WTC11 (cell line): ENCODE measurements around the gene TMPRSS13. TPM values are rescaled to one million over a fixed set of nuclear protein-coding genes. Genes with fewer than 3 reads are reported as not detected.

ENCODE experiments used
- ATAC-seq: fragments of 200-7000 bp; cut with Tn5 transposase; 2 replicates; pipeline ENCODE4 v1.10.0; 2021; ENCODE audit warnings: mild to moderate bottlenecking, moderate library complexity
- CTCF ChIA-PET: fragments of 300-600 bp; sonication (Branson Sonifier 250); formaldehyde crosslinking; loops from one replicate; lab custom pipeline; 2021; ENCODE audit warnings: antibody characterized with exemption; lab: Charles Lee
- POLR2A ChIA-PET: fragments of 350-600 bp; sonication (Branson Sonifier 250); formaldehyde crosslinking; loops from one replicate; lab custom pipeline; 2021; ENCODE audit warnings: antibody characterized with exemption; lab: Charles Lee
- DNase-seq: peaks from one replicate; pipeline ENCODE4 v3.0.0; 2021; ENCODE audit warnings: low spot score
- H3K27ac Mint-ChIP-seq: 2 replicates; pipeline ENCODE4 v1.8.0; 2021; ENCODE audit warnings: mixed read lengths
- H3K27me3 Mint-ChIP-seq: 2 replicates; pipeline ENCODE4 v1.8.0; 2021; ENCODE audit warnings: low read depth, mild to moderate bottlenecking, moderate library complexity, mixed read lengths
- H3K36me3 Mint-ChIP-seq: 2 replicates; pipeline ENCODE4 v1.8.0; 2021; ENCODE audit warnings: mixed read lengths
- H3K4me1 Mint-ChIP-seq: 2 replicates; pipeline ENCODE4 v1.8.0; 2022; ENCODE audit warnings: mixed read lengths
- H3K4me3 Mint-ChIP-seq: 2 replicates; pipeline ENCODE4 v1.8.0; 2021; ENCODE audit warnings: mild to moderate bottlenecking, moderate library complexity, mixed read lengths
- H3K9me3 Mint-ChIP-seq: 2 replicates; pipeline ENCODE4 v1.8.0; 2021; ENCODE audit warnings: mixed read lengths
- ARID4B ChIP-seq: sonication (generic); formaldehyde crosslinking; IDR thresholded peaks from 2 replicates; pipeline ENCODE4 v1.8.0; 2023; ENCODE audit warnings: missing genetic modification reagents, mild to moderate bottlenecking, borderline replicate concordance
- ATF1 ChIP-seq: sonication (generic); formaldehyde crosslinking; IDR thresholded peaks from 2 replicates; pipeline ENCODE4 v1.8.1; 2023; ENCODE audit warnings: mild to moderate bottlenecking, moderate library complexity, missing genetic modification reagents
- ATF2 ChIP-seq: sonication (generic); formaldehyde crosslinking; IDR thresholded peaks from 2 replicates; pipeline ENCODE4 v1.8.1; 2022; ENCODE audit warnings: low read depth, missing genetic modification reagents, borderline replicate concordance
- ATF3 ChIP-seq: sonication (generic); formaldehyde crosslinking; conservative IDR thresholded peaks from 2 replicates; pipeline ENCODE4 v1.8.1; 2022; ENCODE audit warnings: mild to moderate bottlenecking, missing genetic modification reagents
- EMX1 ChIP-seq: fragments of 250-450 bp; sonication (Bioruptor Pico); IDR thresholded peaks from 2 replicates; pipeline ENCODE4 v1.8.0; 2021; ENCODE audit warnings: mild to moderate bottlenecking
- IRF2 ChIP-seq: sonication (generic); formaldehyde crosslinking; IDR thresholded peaks from 2 replicates; pipeline ENCODE4 v1.8.0; 2022; ENCODE audit warnings: low read depth, missing genetic modification reagents, borderline replicate concordance
- JUN ChIP-seq: sonication (generic); formaldehyde crosslinking; IDR thresholded peaks from 2 replicates; pipeline ENCODE4 v1.8.0; 2023; ENCODE audit warnings: mild to moderate bottlenecking, missing genetic modification reagents
- MYBL2 ChIP-seq: sonication (generic); formaldehyde crosslinking; IDR thresholded peaks from 2 replicates; pipeline ENCODE4 v1.8.1; 2023; ENCODE audit warnings: mild to moderate bottlenecking, moderate library complexity, missing genetic modification reagents
- NFYB ChIP-seq: sonication (generic); formaldehyde crosslinking; conservative IDR thresholded peaks from 2 replicates; pipeline ENCODE4 v1.8.0; 2022; ENCODE audit warnings: low read depth, missing genetic modification reagents
- NR2C2 ChIP-seq: sonication (generic); formaldehyde crosslinking; IDR thresholded peaks from 2 replicates; pipeline ENCODE4 v1.8.0; 2022; ENCODE audit warnings: mild to moderate bottlenecking, missing genetic modification reagents
- PREB ChIP-seq: sonication (generic); formaldehyde crosslinking; IDR thresholded peaks from 2 replicates; pipeline ENCODE4 v1.8.1; 2022; ENCODE audit warnings: mild to moderate bottlenecking, missing genetic modification reagents, moderate library complexity, borderline replicate concordance
- TEAD1 ChIP-seq: sonication (generic); formaldehyde crosslinking; IDR thresholded peaks from 2 replicates; pipeline ENCODE4 v1.8.0; 2022; ENCODE audit warnings: mild to moderate bottlenecking, missing genetic modification reagents
- ZBTB21 ChIP-seq: sonication (generic); formaldehyde crosslinking; IDR thresholded peaks from 2 replicates; pipeline ENCODE4 v1.8.1; 2023; ENCODE audit warnings: mild to moderate bottlenecking, missing genetic modification reagents, borderline replicate concordance
- ZNF121 ChIP-seq: sonication (generic); formaldehyde crosslinking; IDR thresholded peaks from 2 replicates; pipeline ENCODE4 v1.8.0; 2023; ENCODE audit warnings: missing genetic modification reagents
- ZNF138 ChIP-seq: sonication (generic); formaldehyde crosslinking; conservative IDR thresholded peaks from 2 replicates; pipeline ENCODE4 v1.8.1; 2022; ENCODE audit warnings: mild to moderate bottlenecking, moderate library complexity, missing genetic modification reagents
- ZNF263 ChIP-seq: sonication (generic); formaldehyde crosslinking; IDR thresholded peaks from 2 replicates; pipeline ENCODE4 v1.8.1; 2022; ENCODE audit warnings: low read depth, mild to moderate bottlenecking, moderate library complexity, missing genetic modification reagents
- ZNF532 ChIP-seq: fragments of 250-450 bp; sonication (Bioruptor Pico); IDR thresholded peaks from 2 replicates; pipeline ENCODE4 v1.9.0; 2021; ENCODE audit warnings: mild to moderate bottlenecking, borderline replicate concordance
- ZSCAN18 ChIP-seq: fragments of 250-450 bp; sonication (Bioruptor Pico); IDR thresholded peaks from 2 replicates; pipeline ENCODE4 v2.1.2; 2022; ENCODE audit warnings: mild to moderate bottlenecking, moderate library complexity
- total RNA-seq: library from RNA; stranded (reverse); gene quantifications from 3 replicates; pipeline ENCODE4 v1.2.3, GENCODE V29; 2021
- TF ChIP-seq, protein P1 (sequence below): sonication (generic); formaldehyde crosslinking; IDR thresholded peaks from 2 replicates; pipeline ENCODE4 v1.8.1; 2023; ENCODE audit warnings: mild to moderate bottlenecking, missing genetic modification reagents, moderate library complexity

Gene TMPRSS13
- total RNA-seq, 1 experiment from 2014 or later = 0.63 TPM

GRCh38 chr11:117915672-117916235, 13.4 kb downstream of the TMPRSS13 start:
- Mint-ChIP-seq H3K27me3 (no peaks in the 10 kb centered on the region; the same call in 1 of the 2 replicates), H3K4me3 (no peak overlapping the region), H3K4me1 (peaks cover 6% of the 10 kb centered on the region), H3K36me3 (no peaks in the 10 kb centered on the region), H3K9me3 (no peaks in the 10 kb centered on the region), H3K27ac (no peak overlapping the region)
- ATAC-seq = no peak
- no peak for TF ChIP-seq PREB (CRISPR knock-in tag)
- TF ChIP-seq ZNF138 = no peak
- no peak for TF ChIP-seq IRF2 (CRISPR knock-in tag)
- no peak for TF ChIP-seq ZNF532 (CRISPR knock-in tag)
- no peak for TF ChIP-seq EMX1 (CRISPR knock-in tag)
- no peak for TF ChIP-seq ZNF263
- no peak for TF ChIP-seq NFYB (CRISPR knock-in tag)
- TF ChIP-seq TEAD1 (CRISPR knock-in tag) = no peak
- no peak for TF ChIP-seq ZNF121 (CRISPR knock-in tag)
- TF ChIP-seq JUN (CRISPR knock-in tag) = no peak
- TF ChIP-seq ATF1 (CRISPR knock-in tag) = no peak
- no peak for TF ChIP-seq ATF3
- TF ChIP-seq ATF2 (CRISPR knock-in tag) = no peak
- no peak for TF ChIP-seq ZBTB21 (CRISPR knock-in tag)
- TF ChIP-seq NR2C2 (CRISPR knock-in tag) = no peak
- no peak for TF ChIP-seq ARID4B (CRISPR knock-in tag)
- no peak for TF ChIP-seq ZSCAN18
- TF ChIP-seq, protein P1, sequence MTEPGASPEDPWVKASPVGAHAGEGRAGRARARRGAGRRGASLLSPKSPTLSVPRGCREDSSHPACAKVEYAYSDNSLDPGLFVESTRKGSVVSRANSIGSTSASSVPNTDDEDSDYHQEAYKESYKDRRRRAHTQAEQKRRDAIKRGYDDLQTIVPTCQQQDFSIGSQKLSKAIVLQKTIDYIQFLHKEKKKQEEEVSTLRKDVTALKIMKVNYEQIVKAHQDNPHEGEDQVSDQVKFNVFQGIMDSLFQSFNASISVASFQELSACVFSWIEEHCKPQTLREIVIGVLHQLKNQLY (CRISPR knock-in tag) = no peak
- TF ChIP-seq MYBL2 = no peak
- no peak for DNase-seq
- ChIA-PET CTCF (interaction anchor here (0.6 to 4.7 kb wide), 7 partner anchors 8 to 256 kb away, joined by 3 to 23 read pairs (median 3); no protein-coding TSS in a partner anchor), POLR2A (no interaction called here)
